IMR-90 (cell line): Measurements from ENCODE around the gene IPO13. TPM values are rescaled to one million over a fixed set of nuclear protein-coding genes. Genes with fewer than 3 reads are reported as not detected.

Experiments
- ATAC-seq: fragments of 200-7000 bp; cut with Tn5 transposase; 2 replicates; pipeline ENCODE4 v1.9.1; 2020; ENCODE audit warnings: low read depth, mild to moderate bottlenecking, moderate library complexity
- BruUV-seq: library from RNA; stranded (reverse); fragments of 400-500 nt; replicated peaks from 2 replicates; lab custom pipeline; 2021; lab: Mats Ljungman, UMichigan
- CTCF ChIA-PET: fragments of 300-600 bp; formaldehyde crosslinking; extraction: SDS; loops from one replicate; lab custom pipeline; 2021; ENCODE audit warnings: antibody characterized with exemption; lab: Yijun Ruan, JAX
- POLR2A ChIA-PET: fragments of 300-600 bp; sonication (Branson Sonifier 250); formaldehyde crosslinking; loops from one replicate; lab custom pipeline; 2022; ENCODE audit warnings: antibody characterized with exemption; ENCODE audit not compliant: unreplicated experiment; lab: Charles Lee
- DNase-seq: peaks from one replicate; pipeline ENCODE4 v3.0.0; 2013
- H2AFZ ChIP-seq: replicated peaks from 2 replicates; pipeline ENCODE3; 2013; ENCODE audit warnings: low read length, mild to moderate bottlenecking; ENCODE audit not compliant: poor library complexity
- H2AK5ac ChIP-seq: 2 replicates; pipeline ENCODE4 v1.6.1; 2013; ENCODE audit warnings: low read depth, low read length, inconsistent platforms
- H2AK9ac ChIP-seq: replicated peaks from 2 replicates; pipeline ENCODE3; 2013; ENCODE audit warnings: mild to moderate bottlenecking, low read depth, low read length, moderate library complexity; ENCODE audit not compliant: poor library complexity
- H2BK120ac ChIP-seq: 2 replicates; pipeline ENCODE4 v1.6.1; 2013; ENCODE audit warnings: low read depth, low read length, inconsistent platforms
- H2BK15ac ChIP-seq: 3 replicates; pipeline ENCODE4 v1.6.1; 2013; ENCODE audit warnings: low read depth, low read length, inconsistent platforms
- H2BK20ac ChIP-seq: 2 replicates; pipeline ENCODE4 v1.6.1; 2013; ENCODE audit warnings: low read depth, mild to moderate bottlenecking, inconsistent platforms, low read length, moderate library complexity
- H2BK5ac ChIP-seq: 2 replicates; pipeline ENCODE4 v1.6.1; 2013; ENCODE audit warnings: mild to moderate bottlenecking, low read depth, low read length, inconsistent platforms; ENCODE audit not compliant: poor library complexity, severe bottlenecking
- H3K14ac ChIP-seq: replicated peaks from 2 replicates; pipeline ENCODE4 v1.6.1; 2013; ENCODE audit warnings: low read depth, low read length, inconsistent platforms
- H3K18ac ChIP-seq: 2 replicates; pipeline ENCODE4 v1.6.1; 2013; ENCODE audit warnings: low read depth, low read length, control low read depth
- H3K23ac ChIP-seq: 2 replicates; pipeline ENCODE4 v1.6.1; 2013; ENCODE audit warnings: low read depth, low read length, inconsistent platforms
- H3K27ac ChIP-seq: 2 replicates; pipeline ENCODE4 v1.5.1; 2013; ENCODE audit warnings: mild to moderate bottlenecking, control low read depth, low read length; ENCODE audit not compliant: insufficient read depth
- H3K27me3 ChIP-seq: 2 replicates; pipeline ENCODE4 v1.6.1; 2013; ENCODE audit warnings: low read length; ENCODE audit not compliant: control insufficient read depth, insufficient read depth
- H3K36me3 ChIP-seq: 2 replicates; pipeline ENCODE4 v1.6.1; 2013; ENCODE audit warnings: low read length, mixed read lengths; ENCODE audit not compliant: control insufficient read depth, insufficient read depth
- H3K4ac ChIP-seq: 2 replicates; pipeline ENCODE4 v1.6.1; 2013; ENCODE audit warnings: low read depth, low read length, inconsistent platforms
- H3K4me1 ChIP-seq: 2 replicates; pipeline ENCODE4 v1.6.1; 2013; ENCODE audit warnings: low read length, mixed read lengths; ENCODE audit not compliant: control insufficient read depth, insufficient read depth
- H3K4me2 ChIP-seq: 2 replicates; pipeline ENCODE4 v1.6.1; 2013; ENCODE audit warnings: low read depth, mild to moderate bottlenecking, control low read depth, low read length, moderate library complexity
- H3K4me3 ChIP-seq: 2 replicates; pipeline ENCODE4 v1.5.1; 2013; ENCODE audit warnings: low read depth, mild to moderate bottlenecking, control low read depth, low read length, moderate library complexity; ENCODE audit not compliant: insufficient read depth
- H3K56ac ChIP-seq: 2 replicates; pipeline ENCODE4 v1.6.1; 2013; ENCODE audit warnings: low read length, inconsistent platforms; ENCODE audit not compliant: insufficient read depth; ENCODE audit errors: extremely low read depth
- H3K79me1 ChIP-seq, 2 experiments: 2 replicates each; pipeline ENCODE4 v1.6.1; 2013; ENCODE audit warnings: low read length in 2 of 2, inconsistent platforms in 1 of 2, low read depth in 1 of 2
- H3K9ac ChIP-seq: 2 replicates; pipeline ENCODE4 v1.6.1; 2013; ENCODE audit warnings: low read depth, low read length, control low read depth
- H3K9me1 ChIP-seq: 2 replicates; pipeline ENCODE4 v1.6.1; 2013; ENCODE audit warnings: low read length, inconsistent platforms; ENCODE audit not compliant: insufficient read depth
- H3K9me3 ChIP-seq: 2 replicates; pipeline ENCODE4 v1.6.1; 2013; ENCODE audit warnings: low read length; ENCODE audit not compliant: control insufficient read depth, insufficient read depth
- H4K20me1 ChIP-seq: 2 replicates; pipeline ENCODE4 v1.6.1; 2013; ENCODE audit warnings: low read length, inconsistent platforms; ENCODE audit not compliant: insufficient read depth
- H4K5ac ChIP-seq: 2 replicates; pipeline ENCODE4 v1.6.1; 2013; ENCODE audit warnings: mild to moderate bottlenecking, low read depth, low read length, control low read depth
- H4K8ac ChIP-seq, 2 experiments: 2 replicates each; pipeline ENCODE4 v1.6.1; 2013; ENCODE audit warnings: low read depth in 2 of 2, low read length in 2 of 2, control low read depth in 1 of 2, inconsistent platforms in 1 of 2
- H4K91ac ChIP-seq: 2 replicates; pipeline ENCODE4 v1.6.1; 2013; ENCODE audit warnings: low read depth, low read length, inconsistent platforms; ENCODE audit not compliant: insufficient read depth
- BHLHE40 ChIP-seq: fragments of 150-350 bp; IDR thresholded peaks from 2 replicates; pipeline ENCODE4 v1.6.1; 2016; ENCODE audit warnings: mild to moderate bottlenecking, low read depth, low read length
- CEBPB ChIP-seq: IDR thresholded peaks from 2 replicates; pipeline ENCODE4 v1.6.1; 2012; ENCODE audit warnings: low read depth, low read length, improper control_type of control experiment
- CHD1 ChIP-seq: IDR thresholded peaks from 2 replicates; pipeline ENCODE4 v1.6.1; 2012; ENCODE audit warnings: low read depth, low read length, improper control_type of control experiment
- CTCF ChIP-seq: conservative IDR thresholded peaks from 2 replicates; pipeline ENCODE4 v1.5.1; 2012; ENCODE audit warnings: mild to moderate bottlenecking, low read depth, low read length, improper control_type of control experiment
- ELK1 ChIP-seq: fragments of 150-350 bp; IDR thresholded peaks from 2 replicates; pipeline ENCODE4 v1.6.1; 2016; ENCODE audit warnings: low read depth, mild to moderate bottlenecking, low read length, moderate library complexity, borderline replicate concordance
- FOS ChIP-seq: fragments of 150-350 bp; IDR thresholded peaks from 2 replicates; pipeline ENCODE4 v1.6.1; 2016; ENCODE audit warnings: low read depth, low read length
- MAFK ChIP-seq: IDR thresholded peaks from 2 replicates; pipeline ENCODE4 v1.6.1; 2012; ENCODE audit warnings: low read depth, low read length, improper control_type of control experiment
- MAZ ChIP-seq: IDR thresholded peaks from 2 replicates; pipeline ENCODE4 v1.6.1; 2012; ENCODE audit warnings: low read depth, mild to moderate bottlenecking, low read length, improper control_type of control experiment, moderate library complexity, borderline replicate concordance
- MXI1 ChIP-seq: IDR thresholded peaks from 2 replicates; pipeline ENCODE4 v1.6.1; 2012; ENCODE audit warnings: low read depth, mild to moderate bottlenecking, low read length, moderate library complexity, borderline replicate concordance
- NFE2L2 ChIP-seq: fragments of 150-350 bp; IDR thresholded peaks from 2 replicates; pipeline ENCODE4 v1.6.1; 2016; ENCODE audit warnings: low read depth, mild to moderate bottlenecking, low read length
- POLR2A ChIP-seq: IDR thresholded peaks from 2 replicates; pipeline ENCODE4 v1.6.1; 2012; ENCODE audit warnings: mild to moderate bottlenecking, low read depth, low read length
- RAD21 ChIP-seq: IDR thresholded peaks from 2 replicates; pipeline ENCODE4 v1.6.1; 2012; ENCODE audit warnings: low read length, improper control_type of control experiment
- RCOR1 ChIP-seq: IDR thresholded peaks from 2 replicates; pipeline ENCODE4 v1.6.1; 2012; ENCODE audit warnings: mild to moderate bottlenecking, low read length, improper control_type of control experiment; ENCODE audit not compliant: insufficient replicate concordance
- RFX5 ChIP-seq: IDR thresholded peaks from 2 replicates; pipeline ENCODE4 v1.8.0; 2012; ENCODE audit warnings: low read depth, mild to moderate bottlenecking, low read length, moderate library complexity
- USF2 ChIP-seq: fragments of 150-350 bp; IDR thresholded peaks from 2 replicates; pipeline ENCODE4 v1.6.1; 2017; ENCODE audit warnings: mild to moderate bottlenecking, antibody characterized with exemption, low read length, low read depth
- WGBS, 2 experiments: methylation state at CpG; one replicate each; pipeline versions ENCODE4 v1.1.5 to v1.1.7; 2013; ENCODE audit warnings: missing lambda C conversion rate in 2 of 2; ENCODE audit not compliant: insufficient read length in 1 of 2; ENCODE audit errors: extremely low coverage in 2 of 2; 5-methylcytosine and 5-hydroxymethylcytosine counted together
- dilution Hi-C: fragments of 300-500 bp; cut with HindIII; formaldehyde crosslinking; loops from one replicate; pipeline ENCODE4 v1.14.3; 2018; ENCODE audit warnings: low sequenced_read_pairs; ENCODE audit not compliant: unreplicated experiment
- in situ Hi-C: fragments of 300-500 bp; cut with MboI; formaldehyde crosslinking; loops from 3 replicates; pipeline ENCODE4 v1.14.3; 2019; ENCODE audit warnings: low sequenced_read_pairs, inconsistent platforms, mixed read lengths
- intact Hi-C: fragments of 100-400 bp; cut with micrococcal nuclease; formaldehyde crosslinking; loops from 2 replicates; pipeline ENCODE4 v1.10.0; 2022
- polyA plus RNA-seq, 3 experiments: library from polyadenylated mRNA; depleted of rRNA; stranded (reverse); fragments of >200 nt; gene quantifications; 2 replicates each; pipeline ENCODE4 v1.2.3, GENCODE V29; 2012; ENCODE audit warnings: low replicate concordance in 1 of 3
- total RNA-seq: library from RNA; depleted of rRNA; stranded (reverse); fragments of >200 nt; gene quantifications from 2 replicates; pipeline ENCODE4 v1.2.3, GENCODE V29; 2012

The IPO13 gene
- total and polyA plus RNA-seq, 2 of the 4 experiments (the other 2 are of a cell fraction), result 15.2 to 18.7 TPM

GRCh38 chr1:43979528-43980254 is 32.9 kb downstream of the IPO13 start:
- CTCF ChIA-PET, result no interaction called here
- Histone ChIP-seq H2AFZ (peak overlapping the region; percentile 91), H4K20me1 (peaks cover 57% of the 10 kb centered on the region), H3K9me1 (peaks cover 39% of the 10 kb centered on the region), H3K9me3 (no peaks in the 10 kb centered on the region), H3K4me1 (peaks cover 21% of the 10 kb centered on the region), H3K27me3 (no peaks in the 10 kb centered on the region), H3K9ac (peak overlapping the region; percentile 75), H2BK15ac (peak overlapping the region; percentile 69; the same call in 2 of the 3 replicates), H2AK9ac (peak overlapping the region; percentile 100), H4K5ac (peak overlapping the region; percentile 25), H2BK5ac (peak overlapping the region; percentile 69), H3K14ac (peak overlapping the region; percentile 88), H3K4me2 (peak overlapping the region; percentile 96), H3K4me3 (peak overlapping the region; percentile 72), H3K27ac (peak overlapping the region; percentile 86), H4K91ac (peak overlapping the region; percentile 90), H2BK120ac (peak overlapping the region; percentile 20), H4K8ac (peak overlapping the region; percentile 65 to 79), H3K79me1 (peaks cover 47 to 86% of the 10 kb centered on the region in 2 experiments; a peak in 3 of 4 replicates), H3K56ac (peak overlapping the region; percentile 39; the same call in 1 of the 2 replicates), H3K18ac (no peak overlapping the region; the same call in 1 of the 2 replicates), H3K4ac (peak overlapping the region; percentile 95), H3K36me3 (peaks cover 40% of the 10 kb centered on the region), H2AK5ac (peak overlapping the region; percentile 76), H3K23ac (peak overlapping the region; percentile 81), H2BK20ac (no peak overlapping the region)
- BruUV-seq, result no TSS peak
- peak; percentile 41 for DNase-seq
- POLR2A ChIA-PET, result no interaction called here
- in situ Hi-C loops, result no loop called here
- WGBS, 2 experiments, result 0% methylated on average over 12 of the region's 45 CpGs; no CpG with 5 or more reads in 1 of the 2 experiments
- peak; percentile 38 for ATAC-seq
- intact Hi-C loops, result no loop called here
- dilution Hi-C loops, result no loop called here
- no peak for TF ChIP-seq CEBPB
- TF ChIP-seq ELK1, result no peak
- no peak for TF ChIP-seq CTCF
- TF ChIP-seq FOS, result no peak
- TF ChIP-seq POLR2A, result no peak
- no peak for TF ChIP-seq CHD1
- no peak for TF ChIP-seq RAD21
- peak; percentile 95 for TF ChIP-seq MXI1
- TF ChIP-seq USF2, result peak; percentile 62; the same call in 1 of the 2 replicates
- no peak for TF ChIP-seq BHLHE40
- TF ChIP-seq RCOR1, result no peak
- peak; percentile 38; the same call in 1 of the 2 replicates for TF ChIP-seq MAZ
- TF ChIP-seq MAFK, result no peak
- no peak for TF ChIP-seq NFE2L2
- TF ChIP-seq RFX5, result no peak
